IPS-NIHi11 (cell line): Measurements from ENCODE around the gene ELOVL2.

Source experiments
- DNase-seq: peaks from one replicate; pipeline ENCODE4 v3.0.0; 2012; ENCODE audit warnings: mixed read lengths, low spot score

The ELOVL2 gene

GRCh38 chr6:10979603-10980002 is 64.5 kb downstream of the ELOVL2 start:
- no peak for DNase-seq

- peak; percentile 22 for DNase-seq
Observed at GRCh38 chr6:10977231-10977968, 66.7 kb downstream of the ELOVL2 start.

- DNase-seq: no peak
Observed at GRCh38 chr6:10976571-10976970, 67.5 kb downstream of the ELOVL2 start.

- no peak for DNase-seq
Observed at GRCh38 chr6:10972196-10972595, 71.9 kb downstream of the ELOVL2 start.

- DNase-seq: no peak
Observed at GRCh38 chr6:10970731-10971130, 73.4 kb downstream of the ELOVL2 start.

GRCh38 chr6:10968776-10969175 is 75.3 kb downstream of the ELOVL2 start:
- no peak for DNase-seq

- DNase-seq: no peak
Observed at GRCh38 chr6:10964684-10965083, 79.4 kb downstream of the ELOVL2 start.

- DNase-seq: no peak
Observed at GRCh38 chr6:10963113-10963512, 81.0 kb downstream of the ELOVL2 start.

GRCh38 chr6:10962673-10963072 is 81.4 kb downstream of the ELOVL2 start:
- DNase-seq: no peak

- no peak for DNase-seq
Observed at GRCh38 chr6:10961837-10962236, 82.3 kb downstream of the ELOVL2 start.

- DNase-seq: no peak
Observed at GRCh38 chr6:10960171-10960570, 83.9 kb downstream of the ELOVL2 start.

GRCh38 chr6:10957414-10957886 is 86.7 kb downstream of the ELOVL2 start:
- no peak for DNase-seq

- no peak for DNase-seq
Observed at GRCh38 chr6:10956776-10957175, 87.3 kb downstream of the ELOVL2 start.

GRCh38 chr6:10954590-10955010 is 89.5 kb downstream of the ELOVL2 start:
- peak; percentile 81 for DNase-seq

- DNase-seq: peak; percentile 48
Observed at GRCh38 chr6:10951675-10952282, 92.3 kb downstream of the ELOVL2 start.

GRCh38 chr6:10949579-10950490 is 94.3 kb downstream of the ELOVL2 start:
- no peak for DNase-seq

GRCh38 chr6:10947966-10948365 is 96.1 kb downstream of the ELOVL2 start:
- DNase-seq: no peak

GRCh38 chr6:10945845-10946244 is 98.3 kb downstream of the ELOVL2 start:
- no peak for DNase-seq

- DNase-seq: no peak
Observed at GRCh38 chr6:10939840-10940239, 104.3 kb downstream of the ELOVL2 start.

- no peak for DNase-seq
Observed at GRCh38 chr6:10933126-10933525, 111.0 kb downstream of the ELOVL2 start.
